NCI-H1694 treated with DMSO at 0.1 percent for 48 hours (cell line): ENCODE data around the gene KCNQ2.
"Not testable (repeated sequence)": the region's sequence is repeated elsewhere in the genome, so short reads cannot be mapped to it uniquely, and the experiment has no call there.

Source experiments
- DNase-seq: peaks from one replicate; lab custom pipeline; 2025; lab: John Stamatoyannopoulos, UW

KCNQ2 gene

DNA sequence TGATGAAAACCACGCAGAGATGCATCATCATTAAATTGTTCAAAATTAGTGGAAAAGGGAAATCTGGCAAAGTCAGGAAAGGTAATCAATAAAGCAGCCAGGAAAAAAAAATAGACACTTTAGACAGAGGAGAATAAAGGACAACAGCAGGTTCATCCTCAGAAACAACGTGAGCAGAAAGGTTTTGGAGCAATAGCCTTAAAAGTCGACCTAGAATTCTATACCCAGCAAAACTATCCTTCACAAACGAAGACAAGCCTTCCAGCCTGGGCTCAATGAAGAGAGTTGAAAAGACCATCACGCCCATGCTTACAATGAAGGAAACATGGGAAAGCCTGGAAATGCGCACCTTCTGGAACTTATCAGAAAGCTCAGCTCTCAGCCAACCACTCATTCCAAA lies 86.6 kb downstream of the KCNQ2 start:
- DNase-seq: no peak

DNA sequence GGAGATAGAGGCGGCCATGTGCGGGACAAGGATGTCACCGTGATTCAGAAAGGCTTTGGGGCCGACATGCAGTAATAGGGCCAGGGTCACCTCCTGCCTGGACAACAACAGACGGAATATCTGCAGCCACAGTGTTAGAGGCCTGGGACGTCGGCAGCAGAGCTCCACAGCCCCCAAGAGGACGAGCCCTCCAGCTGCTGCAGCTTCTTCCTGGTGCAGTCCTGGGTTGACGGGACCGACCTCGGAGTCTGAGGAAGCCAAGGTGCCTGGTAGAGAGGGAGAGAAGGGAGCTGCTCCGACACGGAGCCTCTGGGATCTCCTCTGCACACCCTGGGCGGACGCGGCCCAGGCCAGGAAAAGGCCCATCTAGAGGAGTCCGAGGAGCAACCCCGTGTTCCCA lies 88.1 kb downstream of the KCNQ2 start:
- no peak for DNase-seq

DNA sequence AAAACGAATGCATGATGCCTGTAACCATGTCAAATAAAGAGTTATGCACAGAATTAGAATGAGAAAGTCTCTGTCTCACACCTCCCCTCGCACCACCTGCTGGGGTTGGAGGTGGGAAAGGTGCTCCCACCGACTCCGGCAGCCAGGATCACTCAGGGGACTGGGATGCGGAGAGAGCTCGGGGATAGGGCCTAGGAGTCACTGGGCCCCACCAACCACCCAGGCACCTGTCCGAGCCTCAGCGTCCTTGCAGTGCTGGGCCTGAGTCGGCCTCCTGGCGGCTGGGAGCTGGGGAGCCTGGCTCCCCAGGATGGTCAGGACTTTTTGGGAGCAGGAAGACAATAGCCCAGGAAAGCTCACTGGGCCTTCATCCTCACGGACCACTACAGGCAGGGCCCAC lies 88.9 kb downstream of the KCNQ2 start:
- DNase-seq: no peak

DNA sequence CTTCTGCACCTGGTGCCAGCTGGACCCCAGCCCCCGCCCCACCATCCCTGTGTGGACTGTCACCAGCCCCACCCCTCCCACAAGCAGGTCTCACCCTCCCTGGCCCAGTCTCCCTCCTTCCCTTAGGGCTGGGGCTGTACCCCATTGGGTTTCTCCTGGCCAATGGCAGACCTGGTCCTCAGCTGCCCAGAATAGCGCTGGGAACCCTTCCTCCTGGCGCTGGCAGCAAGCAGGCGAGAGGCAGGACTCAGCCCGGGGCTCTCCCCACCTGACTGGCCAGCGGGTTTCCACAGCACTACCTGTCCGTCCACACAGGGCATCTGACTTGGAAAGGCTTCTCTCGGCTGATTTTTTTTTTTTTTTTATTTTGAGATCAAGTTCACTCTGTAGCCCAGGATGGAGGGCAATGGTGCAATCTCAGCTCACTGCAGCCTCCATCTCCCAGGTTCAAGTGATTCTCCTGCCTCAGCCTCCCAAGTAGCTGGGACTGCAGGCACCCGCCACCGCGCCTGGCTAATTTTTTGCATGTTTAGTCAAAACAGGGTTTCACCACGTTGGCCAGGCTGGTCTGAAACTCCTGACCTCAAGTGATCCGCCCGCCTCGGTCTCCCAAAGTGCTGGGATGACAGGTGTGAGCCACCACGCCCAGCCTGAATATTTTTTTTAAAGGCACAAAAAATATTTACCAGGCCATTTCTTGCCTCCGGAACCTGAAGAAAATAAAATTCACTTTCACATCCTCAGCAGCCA lies 89.7 kb downstream of the KCNQ2 start:
- no peak for DNase-seq

DNA sequence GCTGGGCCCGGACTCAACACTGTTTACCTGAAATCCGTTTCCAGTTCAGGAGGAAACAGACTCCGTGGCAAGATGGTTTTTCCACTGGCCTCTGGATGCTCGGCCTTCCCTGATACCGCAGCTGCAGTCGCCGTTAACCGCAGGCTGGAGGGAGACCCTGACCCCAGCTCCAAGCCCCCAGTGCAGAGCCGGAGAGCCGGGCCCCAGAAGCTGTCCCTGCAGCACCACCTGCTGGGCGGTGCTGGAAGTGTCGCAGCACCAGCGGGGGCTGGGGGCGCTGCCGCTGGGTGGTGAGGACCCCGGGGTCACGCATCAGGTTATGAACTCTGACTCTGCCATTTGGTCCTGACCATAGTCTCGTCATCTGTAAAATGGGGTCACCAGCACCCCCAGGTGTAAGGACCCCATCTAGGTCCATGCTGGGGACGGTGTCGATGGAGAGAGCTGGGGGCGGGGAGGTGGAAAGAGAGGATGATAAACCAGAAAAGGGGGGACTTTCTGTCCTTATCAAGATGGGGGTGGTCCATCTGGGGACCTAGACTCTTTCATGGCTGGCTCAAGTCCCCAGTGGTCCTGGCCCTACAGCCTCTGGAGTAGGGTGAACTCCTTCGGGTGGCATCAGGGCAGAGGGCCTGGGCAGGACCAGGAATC lies 90.5 kb downstream of the KCNQ2 start:
- DNase-seq: no peak

DNA sequence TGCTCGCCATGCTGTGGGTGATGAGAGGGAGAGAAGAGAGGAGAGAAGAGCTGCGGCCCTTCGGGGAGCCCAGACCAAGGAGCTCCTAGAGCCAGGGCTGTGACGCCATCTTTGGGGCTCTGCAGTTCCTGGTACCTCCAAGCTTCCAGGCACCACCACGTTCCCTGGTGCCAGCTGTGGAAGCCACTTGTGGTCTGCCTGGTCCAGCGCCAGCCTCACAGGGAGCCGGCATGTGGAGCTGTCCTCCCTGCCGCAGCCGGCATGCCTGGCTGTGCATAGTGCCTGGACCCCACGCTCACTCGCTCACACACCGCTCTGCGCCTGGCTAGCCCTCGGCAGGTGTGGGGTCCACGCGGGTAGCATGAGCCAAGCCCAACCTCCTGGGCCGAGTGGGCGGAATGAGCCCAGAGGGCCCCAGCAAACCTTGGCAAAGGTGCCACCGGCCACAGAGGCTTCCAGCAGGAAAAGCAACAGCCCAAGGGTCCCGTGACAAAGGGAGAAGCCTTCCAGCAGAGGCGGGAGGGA lies 92.0 kb downstream of the KCNQ2 start:
- DNase-seq: no peak

DNA sequence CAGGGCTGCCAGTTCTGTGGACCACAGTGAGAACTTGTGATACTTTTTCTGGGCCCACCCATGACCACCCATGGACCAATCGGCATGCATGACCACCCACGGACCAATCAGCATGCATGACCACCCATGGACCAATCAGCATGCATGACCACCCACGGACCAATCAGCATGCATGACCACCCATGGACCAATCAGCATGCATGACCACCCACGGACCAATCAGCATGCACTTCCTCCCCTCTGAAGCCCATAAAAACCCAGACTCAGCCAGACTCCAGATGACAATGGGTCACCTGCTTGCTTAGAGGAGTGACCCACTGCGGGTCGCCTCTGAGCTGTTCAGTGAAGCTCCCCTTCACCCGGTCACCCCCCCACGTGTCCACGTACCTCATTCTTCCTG lies 92.6 kb downstream of the KCNQ2 start:
- not testable (repeated sequence) for DNase-seq

DNA sequence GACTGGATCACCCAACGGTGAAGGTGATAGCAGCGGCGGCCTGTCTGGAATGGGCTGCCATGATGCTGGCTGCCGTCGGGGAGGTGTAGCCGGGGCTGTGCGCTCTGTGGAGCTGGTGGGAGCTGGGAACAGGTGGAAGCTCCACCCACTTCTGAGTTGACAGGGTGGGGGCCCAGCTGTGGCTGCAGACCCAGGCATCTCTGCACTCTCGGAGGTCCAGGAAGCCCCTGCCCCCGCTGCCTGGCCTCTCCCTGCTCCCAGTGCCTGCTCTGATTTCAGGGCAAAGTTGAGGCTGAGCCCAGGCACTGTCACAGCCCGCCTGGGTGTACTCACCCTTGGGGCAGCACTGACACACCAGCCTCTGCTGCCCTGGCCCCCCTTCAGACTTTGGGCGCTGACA lies 93.2 kb downstream of the KCNQ2 start:
- no peak for DNase-seq

DNA sequence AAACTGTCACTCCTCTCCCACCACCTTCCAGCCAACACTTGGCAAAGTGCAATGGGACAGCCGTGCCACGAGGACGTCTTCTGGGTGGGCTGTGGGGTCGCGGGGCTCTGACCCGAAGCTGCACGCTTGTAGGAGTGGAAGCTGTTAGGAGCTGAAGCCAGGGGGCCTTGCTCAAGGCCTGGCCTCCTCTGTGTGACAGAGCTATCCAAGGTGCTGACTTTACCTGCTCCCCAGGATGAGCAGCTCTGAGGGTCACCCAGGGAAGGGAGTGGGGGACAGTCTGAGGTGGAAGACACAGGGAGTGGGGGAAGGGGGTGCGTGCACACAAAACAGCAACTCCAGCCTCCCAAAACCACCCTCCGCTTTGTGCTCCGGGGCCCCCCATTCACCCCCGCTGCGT lies 93.8 kb downstream of the KCNQ2 start:
- no peak for DNase-seq

DNA sequence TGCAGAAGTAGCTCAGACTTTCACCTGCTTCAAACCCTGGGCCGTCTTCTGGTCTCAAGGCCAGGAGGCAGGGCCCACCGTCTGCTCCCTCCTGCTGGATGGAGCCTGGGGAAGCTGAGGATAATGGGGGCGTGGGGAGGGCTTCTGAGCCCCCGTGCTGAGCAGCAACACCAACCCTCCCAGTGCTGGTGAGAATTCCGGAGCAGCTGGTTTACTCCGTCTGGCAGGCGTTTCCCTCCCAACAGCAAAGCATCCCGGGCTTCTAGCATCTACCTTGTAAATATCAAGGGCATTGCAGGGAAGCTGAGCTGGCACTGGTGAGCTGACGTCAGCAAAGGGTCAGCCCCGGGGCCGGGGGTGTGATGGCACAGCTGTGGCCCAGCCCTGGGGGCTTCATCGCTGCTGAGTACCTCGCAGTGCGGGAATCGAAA lies 94.5 kb downstream of the KCNQ2 start:
- peak; percentile 67 for DNase-seq

DNA sequence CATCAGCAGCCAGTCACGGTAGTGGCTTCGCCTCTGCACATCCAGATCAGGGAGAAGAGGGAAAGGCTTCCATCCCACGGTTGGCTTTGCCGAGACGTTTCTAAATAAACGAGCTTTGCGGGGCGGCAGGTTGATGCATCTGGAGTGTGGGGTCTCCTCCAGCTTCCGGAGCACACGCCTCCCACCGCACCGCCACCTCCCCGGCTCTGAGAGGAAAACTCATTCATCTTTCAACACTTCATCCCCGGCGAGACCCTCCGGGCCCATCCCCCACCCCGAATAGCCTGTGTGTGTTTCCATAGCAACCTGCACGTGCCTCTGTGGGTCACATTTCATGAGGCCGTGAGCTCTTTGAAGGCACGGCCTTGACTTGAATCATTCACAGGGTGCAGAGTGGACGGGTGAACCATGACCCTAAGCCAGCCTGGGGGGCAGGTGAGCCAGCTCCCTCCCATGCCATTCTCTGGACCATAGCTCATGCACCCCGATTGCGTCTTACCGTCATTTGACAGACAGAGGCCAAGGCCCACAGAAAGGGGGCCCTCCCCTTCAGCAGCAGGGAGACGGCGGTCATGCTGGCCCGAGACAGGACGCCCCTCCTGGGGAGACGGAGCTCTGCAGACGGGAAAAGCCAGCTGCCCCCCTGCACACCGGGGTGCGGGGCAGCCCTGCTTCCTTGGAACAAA lies 95.1 kb downstream of the KCNQ2 start:
- DNase-seq: no peak

DNA sequence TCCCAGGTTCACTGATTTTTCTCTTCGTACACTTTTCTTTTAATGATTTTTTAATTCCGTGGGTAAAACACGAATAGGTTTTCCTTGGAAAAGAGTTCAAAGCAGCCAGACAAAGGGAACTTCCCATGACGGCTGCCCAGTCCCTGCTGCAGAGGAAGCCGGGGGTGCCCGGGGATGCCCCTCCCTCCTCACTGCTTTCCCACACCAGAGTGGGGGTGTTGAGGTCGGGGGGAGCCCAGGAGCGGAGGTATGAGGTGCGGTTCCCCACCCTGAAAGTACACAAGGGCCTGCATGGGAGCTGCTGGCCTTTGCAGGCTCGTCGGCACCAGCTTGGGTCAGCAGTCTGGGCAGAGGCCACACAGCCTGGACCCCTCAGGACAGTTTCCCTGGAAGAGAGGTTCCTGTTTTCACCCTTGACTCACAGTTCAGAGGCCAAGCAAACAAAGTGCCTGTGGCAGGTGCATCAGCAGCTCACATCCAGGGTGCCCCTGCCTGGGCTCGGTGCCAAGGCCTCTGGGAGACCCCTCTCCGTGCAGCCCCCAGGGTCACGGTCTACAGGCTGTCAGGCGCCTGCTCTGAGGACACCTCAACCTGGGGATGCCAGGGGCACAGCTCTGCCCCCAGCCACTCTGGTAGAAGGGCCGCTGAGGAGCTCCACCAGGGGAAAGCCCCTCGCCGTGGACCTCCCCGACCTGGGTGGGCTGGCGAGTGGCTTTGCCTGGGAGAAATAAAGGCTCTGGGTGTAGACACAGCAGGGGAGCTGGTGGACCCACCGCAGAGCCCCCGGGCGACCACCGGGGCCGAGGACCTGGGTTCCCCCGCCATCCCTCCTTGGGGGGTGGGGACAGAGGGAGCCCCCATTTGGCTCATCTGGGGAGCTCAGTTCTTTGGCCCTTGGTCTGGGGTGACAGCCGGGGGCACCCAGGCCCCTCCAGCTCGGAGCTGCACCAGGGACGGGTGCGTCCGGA lies 95.9 kb downstream of the KCNQ2 start:
- no peak for DNase-seq

DNA sequence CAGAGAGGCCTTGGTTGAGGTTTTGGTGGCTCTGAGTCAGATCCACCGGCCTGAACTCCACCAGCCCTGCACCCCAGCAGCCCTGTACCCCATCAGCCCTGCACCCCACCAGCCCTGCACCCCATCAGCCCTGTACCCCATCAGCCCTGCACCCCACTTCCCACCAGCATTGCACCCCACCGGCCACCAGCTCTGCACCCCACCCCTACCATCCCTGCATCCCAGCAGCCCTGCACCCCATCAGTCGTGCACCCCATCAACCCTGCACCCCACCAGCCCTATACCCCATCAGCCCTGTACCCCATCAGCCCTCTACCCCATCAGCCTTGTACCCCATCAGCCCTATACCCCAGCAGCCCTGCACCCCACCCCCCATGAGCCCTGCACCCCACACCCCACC lies 97.0 kb downstream of the KCNQ2 start:
- DNase-seq: no peak

DNA sequence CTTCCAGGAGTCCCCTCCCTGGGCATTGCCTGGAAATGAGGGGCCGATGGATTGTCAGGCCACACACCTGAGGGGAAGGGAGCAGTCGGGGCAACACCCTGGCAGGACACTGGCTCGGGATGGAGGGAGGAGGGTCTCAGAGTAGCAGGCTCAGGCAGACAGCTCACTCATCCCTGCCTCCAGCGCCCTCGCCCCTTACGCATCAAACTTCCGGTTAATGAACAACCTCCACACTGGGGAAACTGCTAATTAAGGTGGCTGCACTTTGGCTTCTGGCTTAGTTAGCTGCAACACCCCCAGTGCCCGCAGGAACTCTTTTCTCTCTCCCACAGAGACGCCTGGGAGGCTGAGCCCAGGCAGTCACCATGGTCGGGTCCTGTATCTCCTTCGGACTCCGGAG lies 98.0 kb downstream of the KCNQ2 start:
- DNase-seq: no peak

DNA sequence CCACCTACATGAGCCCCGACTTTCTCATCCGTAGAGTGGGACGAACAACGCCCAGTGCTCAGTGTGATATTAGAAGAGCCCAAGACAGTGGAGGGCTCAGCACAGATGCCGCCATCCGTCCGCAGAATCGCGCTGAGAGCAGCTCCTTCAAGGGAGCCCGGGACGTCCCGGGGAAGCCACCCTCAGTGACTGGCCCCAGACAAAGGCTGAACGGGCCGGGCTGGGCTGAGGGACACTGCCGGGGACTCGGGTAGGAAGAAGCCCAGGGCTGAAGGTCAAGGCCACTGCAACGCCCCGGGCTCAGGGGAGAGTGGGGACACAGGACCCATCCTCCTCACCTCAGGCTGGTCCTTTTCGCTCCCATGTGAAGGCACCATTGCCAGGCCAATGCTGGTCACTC lies 98.5 kb downstream of the KCNQ2 start:
- no peak for DNase-seq

DNA sequence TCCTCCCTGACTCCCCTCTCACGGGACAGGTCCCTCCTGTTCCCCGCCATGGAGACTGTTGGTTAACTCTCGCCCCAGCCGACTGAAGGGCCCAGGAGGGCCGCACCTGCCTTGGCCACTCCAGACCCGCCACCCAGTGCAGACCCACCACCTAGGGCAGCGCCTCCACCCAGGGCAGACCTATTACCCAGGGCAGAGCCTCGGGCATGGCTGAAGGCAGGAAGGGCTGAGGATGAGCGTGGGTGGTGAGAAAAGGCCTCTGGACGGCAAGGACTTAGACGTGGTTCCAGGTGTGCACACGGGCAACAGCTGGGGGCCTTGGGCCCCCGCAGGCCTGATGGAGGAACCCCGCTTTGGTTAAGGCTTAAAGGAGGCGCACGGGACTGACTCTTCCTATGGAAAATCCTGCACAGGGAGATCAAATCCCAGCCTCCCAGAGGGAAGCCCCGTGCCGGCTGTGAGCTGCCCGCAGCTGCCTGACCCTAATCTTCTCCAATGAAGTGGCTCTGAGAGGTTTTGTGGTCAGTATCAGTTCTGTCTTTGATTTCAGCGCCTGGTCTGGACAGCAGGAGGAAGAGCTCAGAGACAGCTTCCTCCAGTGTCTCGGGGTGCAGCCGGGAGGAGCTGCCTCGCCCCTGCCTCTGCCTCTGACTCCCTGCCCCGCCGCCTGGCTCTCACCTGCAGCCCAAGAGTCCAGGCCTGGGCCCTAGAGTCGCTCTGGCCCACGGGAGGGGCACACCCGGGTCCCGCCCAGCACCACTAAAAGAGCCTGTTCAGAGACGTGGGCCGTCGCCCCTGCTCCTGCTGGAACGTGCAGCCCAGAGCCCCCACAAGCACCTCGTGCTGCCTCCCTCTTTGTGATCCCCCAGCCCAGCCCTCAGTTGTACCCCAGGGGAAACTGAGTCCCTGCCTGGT lies 99.2 kb downstream of the KCNQ2 start:
- no peak for DNase-seq

DNA sequence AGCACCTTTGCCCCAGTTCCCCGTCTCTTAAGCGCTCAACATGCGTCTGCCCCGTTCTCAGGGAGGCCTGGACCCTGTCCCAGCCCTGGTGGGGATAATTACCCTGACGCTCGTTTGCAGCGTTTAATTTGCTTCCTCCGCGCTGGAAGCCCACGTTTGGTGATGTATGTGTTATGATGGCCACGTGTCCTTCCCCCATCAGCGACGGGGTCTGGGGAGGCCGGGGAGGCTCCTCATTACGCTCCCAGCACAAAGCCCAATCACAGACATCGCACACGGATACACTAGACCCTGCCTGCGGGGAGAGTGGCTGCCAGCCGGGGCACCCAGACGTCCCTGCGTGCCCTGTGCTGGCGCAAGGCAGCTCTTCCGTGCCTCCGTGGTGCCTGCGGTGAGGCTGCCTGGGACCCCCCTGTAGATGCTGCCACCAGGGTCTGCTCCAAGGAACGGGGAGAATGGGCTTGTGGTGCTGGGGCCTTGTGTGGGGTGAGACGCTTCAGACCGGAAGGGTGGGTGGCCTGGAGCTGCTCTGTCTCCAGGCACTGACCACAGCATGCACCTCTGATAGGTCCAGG lies 101.1 kb downstream of the KCNQ2 start:
- DNase-seq: no peak

DNA sequence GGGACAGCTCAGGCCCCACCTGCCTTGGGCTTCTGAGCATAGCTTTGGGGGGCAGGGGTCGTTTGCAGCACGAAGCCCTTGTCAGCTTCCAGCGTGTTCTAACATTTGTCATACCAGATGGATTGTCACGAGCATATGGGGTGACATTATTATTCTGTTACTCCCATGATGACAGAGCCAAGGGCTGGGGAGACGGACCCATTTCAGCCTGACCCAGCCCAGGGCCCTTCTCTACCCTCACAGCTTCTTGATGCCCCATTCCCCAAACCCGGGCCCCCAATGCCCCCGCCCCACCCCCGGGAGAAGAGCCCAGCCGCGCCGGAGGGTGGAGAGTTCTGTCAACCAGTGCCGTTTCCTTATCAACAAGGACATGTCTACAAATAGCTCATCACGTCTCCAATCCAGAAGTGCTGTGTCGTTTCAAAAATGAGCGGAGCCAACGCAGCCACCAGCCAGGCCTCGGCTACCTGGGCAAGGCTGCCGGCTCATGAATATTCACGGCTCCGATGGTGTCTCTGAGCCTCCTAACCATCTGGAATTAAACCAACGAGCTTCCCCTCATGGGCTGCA lies 101.8 kb downstream of the KCNQ2 start:
- peak; percentile 59 for DNase-seq

DNA sequence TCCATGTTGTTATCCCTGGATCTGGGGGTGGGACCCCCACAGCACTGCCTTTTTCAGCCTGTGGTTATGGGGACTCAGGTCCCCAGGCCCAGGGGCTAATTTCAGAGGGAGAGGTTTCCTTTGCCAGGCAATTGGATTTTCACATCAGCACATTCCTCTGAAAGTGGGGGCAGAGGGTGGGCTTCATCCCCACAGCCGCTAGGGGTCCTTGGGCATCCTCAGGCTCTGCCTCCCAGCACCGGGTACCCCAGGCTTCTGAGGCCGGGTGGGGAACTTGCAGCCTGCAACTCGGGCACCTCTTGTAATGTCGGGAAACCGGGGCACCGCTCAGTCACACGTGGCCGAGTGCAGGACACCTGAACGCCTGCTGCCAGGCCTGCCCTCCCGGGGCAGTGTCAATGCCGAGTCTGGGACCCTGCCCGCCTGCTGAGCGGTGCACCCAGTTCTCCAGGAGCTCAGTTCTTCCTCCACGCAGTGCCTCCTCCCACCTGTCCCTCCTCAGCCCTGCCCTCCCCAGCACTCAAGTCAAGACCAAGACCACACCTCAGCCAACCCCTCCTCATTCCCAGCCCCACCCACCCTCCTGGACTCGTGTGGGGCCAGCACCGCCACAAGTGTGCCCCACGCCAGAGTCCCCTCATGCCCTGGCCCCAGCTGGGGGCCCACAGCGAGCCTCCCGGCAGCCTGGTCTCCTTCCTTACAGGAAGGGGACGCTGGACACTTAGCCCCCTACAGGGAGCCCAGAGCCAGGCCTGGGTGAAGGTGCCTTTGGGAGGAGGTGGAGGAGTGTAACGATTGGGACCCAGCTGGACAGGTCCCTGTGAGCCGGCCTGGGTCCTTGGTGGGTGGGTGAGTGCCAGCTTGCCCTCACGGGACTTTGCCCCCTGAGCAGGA lies 102.5 kb downstream of the KCNQ2 start:
- no peak for DNase-seq
